Naive thymus-derived CD8-positive, alpha-beta T cell (primary cell): ENCODE data around the gene CIDEB. TPM values are rescaled to one million over a fixed set of nuclear protein-coding genes. Genes with fewer than 3 reads are reported as not detected.

Source experiments
- ATAC-seq, 2 donors: fragments of 150-1000 bp; cut with Tn5 transposase in 1 of 2; sonication (Bioruptor Pico), chemical (Tn5 transposase) in 1 of 2; 1 replicate in 1 of 2; 2 replicates in 1 of 2; pipeline ENCODE4 v1.10.0; 2021; ENCODE audit warnings: mild to moderate bottlenecking in 2 of 2, moderate library complexity in 2 of 2
- POLR2A ChIA-PET: fragments of 350-600 bp; sonication (Branson Sonifier 250); formaldehyde crosslinking; loops from one replicate; lab custom pipeline; 2021; ENCODE audit warnings: antibody characterized with exemption; lab: Charles Lee
- DNase-seq, 10 donors: peaks; one replicate each; pipeline versions ENCODE4 v3.0.0 to v3.0.0-alpha.2; 2020 to 2022
- H3K27ac Mint-ChIP-seq, 10 donors: one replicate each; pipeline ENCODE4 v1.8.0; 2020 to 2022; ENCODE audit warnings: mild to moderate bottlenecking in 10 of 10, mixed read lengths in 10 of 10, moderate library complexity in 4 of 10, inconsistent platforms in 1 of 10
- H3K27me3 Mint-ChIP-seq, 5 donors: one replicate each; pipeline ENCODE4 v1.8.0; 2021 to 2022; ENCODE audit warnings: mixed read lengths in 5 of 5
- H3K36me3 Mint-ChIP-seq, 3 donors: one replicate each; pipeline ENCODE4 v1.8.0; 2020 to 2022; ENCODE audit warnings: mixed read lengths in 3 of 3, mild to moderate bottlenecking in 2 of 3, inconsistent platforms in 1 of 3
- H3K4me1 Mint-ChIP-seq, 4 donors: one replicate each; pipeline ENCODE4 v1.8.0; 2021 to 2022; ENCODE audit warnings: mixed read lengths in 4 of 4
- H3K4me3 Mint-ChIP-seq, 10 donors: one replicate each; pipeline ENCODE4 v1.8.0; 2020 to 2022; ENCODE audit warnings: mild to moderate bottlenecking in 10 of 10, mixed read lengths in 10 of 10, moderate library complexity in 6 of 10, inconsistent platforms in 1 of 10
- H3K9me3 Mint-ChIP-seq, 9 donors: one replicate each; pipeline ENCODE4 v1.8.0; 2020 to 2022; ENCODE audit warnings: mixed read lengths in 9 of 9, mild to moderate bottlenecking in 3 of 9, inconsistent platforms in 1 of 9, moderate library complexity in 1 of 9
- polyA plus RNA-seq, 3 donors: library from polyadenylated mRNA; unstranded; fragments of 300-500 nt; fragmentation: Illumina TruSeq; gene quantifications; one replicate each; pipeline ENCODE4 v1.2.3, GENCODE V29; 2021
- total RNA-seq, 8 experiments: library from RNA in 2 of 8; stranded (reverse) in 2 of 8; gene quantifications; one replicate each; pipeline ENCODE4 v1.2.3 and lab custom pipeline; 2021 to 2026

Gene CIDEB
- total and polyA plus RNA-seq, 5 experiments from 2014 or later, result 8.6 to 16.1 (median 13.2) TPM

DNA sequence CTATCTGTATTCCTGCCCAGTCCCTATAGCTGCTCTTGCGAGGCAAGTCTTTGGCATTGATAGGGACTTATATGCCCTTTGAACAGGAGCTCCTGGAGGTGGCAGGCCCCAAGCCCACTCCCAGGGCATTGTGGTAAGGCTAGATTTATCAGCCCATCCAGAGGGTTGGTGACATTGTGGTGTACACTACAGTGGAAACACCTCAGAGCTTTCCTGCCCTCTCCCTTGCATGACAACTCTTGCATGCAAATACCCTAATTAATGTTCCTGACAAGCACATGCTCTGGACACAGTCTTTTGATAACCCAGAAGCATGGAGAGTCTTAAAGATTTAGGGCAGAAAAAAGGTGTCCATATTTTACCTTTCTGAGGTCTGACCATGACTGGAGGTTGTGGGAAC lies 32.8 kb upstream of the CIDEB start:
- DNase-seq (no peak), ATAC-seq (no peak)
- POLR2A ChIA-PET, result interaction anchor here (0.7 to 7.0 kb wide), 4 partner anchors 29 to 99 kb away, joined by 3 to 53 read pairs (median 4); partner anchors contain the start of genes CBLN3, KHNYN, LTB4R and RABGGTA
- peaks cover 9 to 29% (median 25%) of the 10 kb centered on the region in 4 donors for H3K4me1 Mint-ChIP-seq
- H3K27me3 Mint-ChIP-seq, result peaks cover 2 to 18% (median 11%) of the 10 kb centered on the region in 5 donors
- peaks cover 0 to 29% (median 7%) of the 10 kb centered on the region in 3 donors for H3K36me3 Mint-ChIP-seq
- H3K4me3 Mint-ChIP-seq, result peak overlapping the region in 4 of 10 donors; percentile 88 to 98 (median 96)
- H3K9me3 Mint-ChIP-seq, result no peaks in the 10 kb centered on the region
- peak overlapping the region in 2 of 10 donors; percentile 59 to 93 for H3K27ac Mint-ChIP-seq

GRCh38 chr14:24339284-24340151 lies 31.7 kb upstream of the CIDEB start, which contains the start of gene RIPK3:
RIPK3 (minus strand) TSS chr14:24339991; CDS start chr14:24339826, 165 bp downstream.
- Mint-ChIP-seq H3K4me1 (peaks cover 12 to 38% (median 32%) of the 10 kb centered on the region in 4 donors), H3K4me3 (peak within 1 kb of the TSS; percentile 88 to 98 (median 96)), H3K27me3 (peaks cover 5 to 14% (median 12%) of the 10 kb centered on the region in 5 donors), H3K9me3 (no peaks in the 10 kb centered on the region), H3K36me3 (peaks cover 0 to 31% (median 7%) of the 10 kb centered on the region in 3 donors), H3K27ac (peak within 1 kb of the TSS; percentile 70 to 98 (median 95))
- peak; percentile 94 to 95 for ATAC-seq
- peak; percentile 46 to 82 (median 62) for DNase-seq
- POLR2A ChIA-PET, result interaction anchor here (0.6 to 7.0 kb wide), 10 partner anchors 26 to 103 kb away, joined by 3 to 53 read pairs (median 4); partner anchors contain the start of genes CBLN3, KHNYN, LTB4R and RABGGTA

GRCh38 chr14:24338843-24339242 lies 31.1 kb upstream of the CIDEB start:
- Mint-ChIP-seq H3K4me1 (peaks cover 12 to 44% (median 36%) of the 10 kb centered on the region in 4 donors), H3K27ac (peak overlapping the region in 4 of 10 donors; percentile 48 to 98 (median 71)), H3K27me3 (peaks cover 6 to 14% (median 11%) of the 10 kb centered on the region in 5 donors), H3K36me3 (peaks cover 0 to 31% (median 7%) of the 10 kb centered on the region in 3 donors), H3K9me3 (no peaks in the 10 kb centered on the region), H3K4me3 (peak overlapping the region; percentile 88 to 98 (median 96))
- no peak for DNase-seq
- ATAC-seq, result no peak
- POLR2A ChIA-PET, result interaction anchor here (0.6 to 7.0 kb wide), 7 partner anchors 25 to 103 kb away, joined by 3 to 53 read pairs (median 4); partner anchors contain the start of genes CBLN3, KHNYN, LTB4R and SDR39U1

DNA sequence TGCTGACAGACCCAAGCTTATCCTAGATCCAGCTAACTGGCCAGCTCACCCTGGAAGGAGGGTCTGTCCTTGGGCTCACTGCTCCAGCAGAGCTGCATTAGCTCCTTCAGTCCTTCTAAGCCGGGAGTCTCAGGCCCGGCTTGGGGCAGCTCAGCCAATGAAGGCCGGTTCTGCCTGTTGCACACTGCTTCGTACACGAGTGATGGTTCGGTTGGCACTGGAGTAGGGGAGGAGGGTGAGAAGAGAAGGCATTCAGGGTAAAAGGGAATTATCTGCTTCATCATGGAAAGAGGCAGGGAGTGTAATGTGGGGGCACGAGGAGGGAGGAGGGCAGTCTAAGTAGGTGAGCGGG lies 30.0 kb upstream of the CIDEB start:
- H3K4me1 Mint-ChIP-seq, result peaks cover 12 to 51% (median 43%) of the 10 kb centered on the region in 4 donors
- no peaks in the 10 kb centered on the region for H3K9me3 Mint-ChIP-seq
- POLR2A ChIA-PET, result interaction anchor here (7.0 kb wide), 1 partner anchor 93 kb away, joined by 53 read pairs; the partner anchor contains the start of genes CBLN3 and KHNYN
- peak overlapping the region in 7 of 10 donors; percentile 24 to 98 (median 88) for H3K4me3 Mint-ChIP-seq
- peak overlapping the region in 4 of 10 donors; percentile 2 to 79 (median 44) for H3K27ac Mint-ChIP-seq
- H3K27me3 Mint-ChIP-seq, result peaks cover 6 to 22% (median 12%) of the 10 kb centered on the region in 5 donors
- ATAC-seq, result no peak
- peaks cover 0 to 31% (median 7%) of the 10 kb centered on the region in 3 donors for H3K36me3 Mint-ChIP-seq
- DNase-seq, result no peak

GRCh38 chr14:24337144-24337823 lies 29.5 kb upstream of the CIDEB start:
- no peak for DNase-seq
- Mint-ChIP-seq H3K27ac (peak overlapping the region in 2 of 10 donors; percentile 10 to 48), H3K4me1 (peaks cover 13 to 55% (median 47%) of the 10 kb centered on the region in 4 donors), H3K4me3 (peak overlapping the region in 3 of 10 donors; percentile 24 to 98 (median 88)), H3K9me3 (no peaks in the 10 kb centered on the region), H3K36me3 (peaks cover 0 to 31% (median 7%) of the 10 kb centered on the region in 3 donors), H3K27me3 (peaks cover 8 to 23% (median 15%) of the 10 kb centered on the region in 5 donors)
- POLR2A ChIA-PET, result interaction anchor here (7.0 kb wide), 1 partner anchor 94 kb away, joined by 53 read pairs; the partner anchor contains the start of genes CBLN3 and KHNYN
- no peak for ATAC-seq

DNA sequence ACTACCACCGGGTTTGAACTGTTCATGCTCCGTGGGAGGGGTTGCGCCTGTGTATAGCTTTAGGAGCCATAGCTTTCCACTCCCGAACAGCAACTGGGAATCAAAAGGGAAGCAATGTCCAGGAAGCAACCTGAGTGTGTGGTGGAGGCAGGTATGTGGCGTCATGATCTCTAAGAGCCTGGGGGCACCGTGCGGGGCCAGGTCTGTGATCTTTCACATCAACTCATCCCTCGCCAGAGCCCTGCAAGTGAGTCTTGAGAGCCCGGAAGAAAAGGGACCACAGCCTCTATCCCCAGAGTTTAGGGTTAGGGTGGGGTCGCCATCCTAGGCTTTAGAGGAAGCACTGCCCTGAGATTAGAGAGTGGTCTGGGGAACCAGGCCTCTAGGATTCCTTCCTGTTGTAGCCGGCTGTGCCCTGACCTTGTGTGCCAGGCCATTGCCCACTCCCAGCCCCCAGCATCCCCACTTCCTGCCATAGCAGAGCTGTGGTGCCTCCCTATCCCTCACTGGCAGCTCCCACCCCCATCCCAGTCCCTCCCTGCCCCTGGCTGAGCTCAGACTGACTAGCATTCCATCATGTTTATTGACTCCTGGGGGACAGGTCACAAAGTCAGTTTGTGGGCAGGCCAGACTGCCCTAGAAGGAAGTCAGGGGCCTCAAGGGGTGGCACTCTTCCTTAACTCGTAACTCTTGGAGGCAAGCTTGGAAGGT lies 27.8 kb upstream of the CIDEB start:
- DNase-seq (no peak), ATAC-seq (no peak)
- peaks cover 0 to 31% (median 7%) of the 10 kb centered on the region in 3 donors for H3K36me3 Mint-ChIP-seq
- POLR2A ChIA-PET, result interaction anchor here (0.6 to 7.0 kb wide), 4 partner anchors 91 to 100 kb away, joined by 4 to 99 read pairs (median 28); partner anchors contain the start of genes CBLN3 and KHNYN
- no peaks in the 10 kb centered on the region for H3K9me3 Mint-ChIP-seq
- peaks cover 18 to 67% (median 61%) of the 10 kb centered on the region in 4 donors for H3K4me1 Mint-ChIP-seq
- H3K27ac Mint-ChIP-seq, result peak overlapping the region in 1 of 10 donors; percentile 52
- H3K27me3 Mint-ChIP-seq, result peaks cover 10 to 34% (median 18%) of the 10 kb centered on the region in 5 donors
- peak overlapping the region in 8 of 10 donors; percentile 8 to 73 (median 54) for H3K4me3 Mint-ChIP-seq

GRCh38 chr14:24334431-24335291 lies 26.9 kb upstream of the CIDEB start, which contains the start of gene ADCY4:
ADCY4 (minus strand) TSS chr14:24335071; CDS start chr14:24334652, 419 bp downstream.
- Mint-ChIP-seq H3K36me3 (peaks cover 0 to 31% (median 7%) of the 10 kb centered on the region in 3 donors), H3K27me3 (peaks cover 15 to 43% (median 19%) of the 10 kb centered on the region in 5 donors), H3K27ac (peak within 1 kb of the TSS in 3 of 10 donors; percentile 29 to 59 (median 40)), H3K4me3 (peak within 1 kb of the TSS in 9 of 10 donors; percentile 39 to 93 (median 73)), H3K4me1 (peaks cover 15 to 70% (median 59%) of the 10 kb centered on the region in 4 donors), H3K9me3 (no peaks in the 10 kb centered on the region)
- ATAC-seq (peak; percentile 26 to 32), DNase-seq (peak in 3 of 10 donors; percentile 35 to 39 (median 38))
- POLR2A ChIA-PET, result interaction anchor here (1.1 to 5.4 kb wide), 4 partner anchors 24 to 101 kb away, joined by 4 to 99 read pairs (median 12); partner anchors contain the start of genes CBLN3, KHNYN, LTB4R and LTB4R2

DNA sequence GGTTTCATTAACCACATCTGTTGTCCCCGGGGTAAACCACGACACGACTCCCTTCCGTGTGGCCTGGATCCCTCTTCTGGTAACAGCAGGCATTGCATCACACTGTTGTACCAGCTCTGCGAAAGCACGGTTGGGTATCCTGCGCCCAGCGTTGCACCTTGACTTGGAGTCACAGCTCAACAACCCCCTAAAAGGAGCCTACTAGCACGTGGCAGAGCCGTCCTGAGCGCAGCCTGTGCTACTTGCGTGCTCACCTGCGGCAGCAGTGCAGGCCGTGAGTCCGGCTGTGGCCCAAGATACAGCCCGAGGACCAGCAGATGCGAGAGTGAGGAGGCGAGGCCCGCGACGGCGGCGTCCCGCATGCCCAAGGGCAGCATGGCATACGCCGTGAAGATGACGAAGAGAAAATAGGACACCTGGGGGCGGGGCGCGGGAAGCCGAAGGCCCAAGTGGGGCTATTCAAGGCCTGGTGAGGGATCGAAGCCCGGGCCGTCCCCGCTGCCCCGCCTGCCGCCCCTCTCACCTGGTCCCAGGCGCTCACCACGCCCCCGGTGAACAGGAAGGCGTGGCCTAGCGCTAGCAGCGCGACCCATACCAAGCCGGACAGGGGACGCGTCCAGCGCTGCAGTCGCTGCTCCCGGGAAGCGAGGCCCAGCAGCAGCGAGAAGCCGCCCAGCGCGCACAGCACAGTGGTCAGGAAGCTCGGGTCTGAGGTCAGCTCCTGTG lies 24.7 kb upstream of the CIDEB start:
- ATAC-seq (peak; percentile 86 to 92), DNase-seq (peak; percentile 57 to 93 (median 88))
- H3K27me3 Mint-ChIP-seq, result peaks cover 15 to 59% (median 22%) of the 10 kb centered on the region in 5 donors
- peak overlapping the region; percentile 72 to 93 (median 84) for H3K4me3 Mint-ChIP-seq
- no peaks in the 10 kb centered on the region for H3K9me3 Mint-ChIP-seq
- peak overlapping the region; percentile 4 to 94 (median 67) for H3K27ac Mint-ChIP-seq
- H3K4me1 Mint-ChIP-seq, result peaks cover 19 to 75% (median 55%) of the 10 kb centered on the region in 4 donors
- H3K36me3 Mint-ChIP-seq, result peaks cover 0 to 19% (median 7%) of the 10 kb centered on the region in 3 donors
- POLR2A ChIA-PET, result interaction anchor here (0.5 to 5.4 kb wide), 18 partner anchors 11 to 1232 kb away, joined by 3 to 99 read pairs (median 4); partner anchors contain the start of genes CBLN3, CHMP4A, DHRS1 and IPO4

- H3K9me3 Mint-ChIP-seq, result no peaks in the 10 kb centered on the region
- H3K27ac Mint-ChIP-seq, result peak overlapping the region; percentile 7 to 94 (median 67)
- peaks cover 23 to 81% (median 60%) of the 10 kb centered on the region in 4 donors for H3K4me1 Mint-ChIP-seq
- H3K4me3 Mint-ChIP-seq, result peak overlapping the region; percentile 72 to 93 (median 84)
- peaks cover 15 to 59% (median 22%) of the 10 kb centered on the region in 5 donors for H3K27me3 Mint-ChIP-seq
- ATAC-seq, result no peak
- DNase-seq, result no peak
- POLR2A ChIA-PET, result interaction anchor here (0.5 to 5.4 kb wide), 12 partner anchors 10 to 1231 kb away, joined by 3 to 99 read pairs (median 4); partner anchors contain the start of genes CBLN3, CHMP4A, DHRS1 and KHNYN
- peaks cover 0 to 13% (median 7%) of the 10 kb centered on the region in 3 donors for H3K36me3 Mint-ChIP-seq
Observed at GRCh38 chr14:24331731-24332267, 24.0 kb upstream of the CIDEB start.
